Colonic mucosa (tissue), 4 donors: ENCODE results near the gene GPR18. TPM values are rescaled to one million over a fixed set of nuclear protein-coding genes. Genes with fewer than 3 reads are reported as not detected.

Source experiments
- DNase-seq: peaks from one replicate; pipeline ENCODE4 v3.0.0-alpha.2; 2020
- H3K27ac ChIP-seq: fragments of 200-600 bp; one replicate; pipeline ENCODE4 v1.8.0; 2021
- H3K27me3 ChIP-seq: fragments of 200-600 bp; one replicate; pipeline ENCODE4 v1.8.0; 2021
- H3K36me3 ChIP-seq: fragments of 200-600 bp; one replicate; pipeline ENCODE4 v1.8.0; 2021
- H3K4me1 ChIP-seq: fragments of 200-600 bp; one replicate; pipeline ENCODE4 v1.8.0; 2021; ENCODE audit warnings: mild to moderate bottlenecking
- H3K4me3 ChIP-seq: fragments of 200-600 bp; one replicate; pipeline ENCODE4 v1.8.0; 2021
- H3K9ac ChIP-seq, 2 donors: one replicate each; pipeline ENCODE4 v1.7.0; 2013; ENCODE audit warnings: control low read depth in 2 of 2, low read depth in 2 of 2, low read length in 2 of 2
- H3K9me3 ChIP-seq: fragments of 200-600 bp; one replicate; pipeline ENCODE4 v1.8.0; 2021
- CTCF ChIP-seq: fragments of 200-600 bp; IDR thresholded peaks from one replicate; pipeline ENCODE4 v1.8.0; 2022; ENCODE audit warnings: antibody characterized with exemption, mild to moderate bottlenecking
- intact Hi-C: fragments of 100-400 bp; cut with DNase I; formaldehyde crosslinking; loops from one replicate; pipeline ENCODE4 v1.14.1; 2022
- total RNA-seq, 2 donors: library from RNA; stranded (reverse); fragmentation: NEBNext Ultra II Directional in 1 of 2; extraction: Animal tissue kit (Norgen Biotek cat#: 25700) in 1 of 2; gene quantifications; one replicate each; pipeline ENCODE4 v1.2.1, GENCODE V29; 2021
- donor health status: healthy.
- donor health status: DM: no; HTN: no; CAD: no.
- donor health status: DM: no; HTN: no; CAD: no.

GPR18 gene, protein sequence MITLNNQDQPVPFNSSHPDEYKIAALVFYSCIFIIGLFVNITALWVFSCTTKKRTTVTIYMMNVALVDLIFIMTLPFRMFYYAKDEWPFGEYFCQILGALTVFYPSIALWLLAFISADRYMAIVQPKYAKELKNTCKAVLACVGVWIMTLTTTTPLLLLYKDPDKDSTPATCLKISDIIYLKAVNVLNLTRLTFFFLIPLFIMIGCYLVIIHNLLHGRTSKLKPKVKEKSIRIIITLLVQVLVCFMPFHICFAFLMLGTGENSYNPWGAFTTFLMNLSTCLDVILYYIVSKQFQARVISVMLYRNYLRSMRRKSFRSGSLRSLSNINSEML
- under 1 TPM in 1 of 2 donors, not detected in 1; 0.35 TPM for total RNA-seq

GRCh38 chr13:99258210-99258860, at the start of gene GPR18:
Gene GPR18 (minus strand): TSS chr13:99258379. CDS start chr13:99255872, 2,507 bp downstream.
- no peak for TF ChIP-seq CTCF
- DNase-seq = no peak
- H3K4me1 ChIP-seq = no peaks in the 10 kb centered on the region
- H3K36me3 ChIP-seq = no peaks in the 10 kb centered on the region
- H3K9me3 ChIP-seq = no peaks in the 10 kb centered on the region
- H3K27me3 ChIP-seq = no peaks in the 10 kb centered on the region
- no peak within 1 kb of the TSS for H3K4me3 ChIP-seq
- H3K9ac ChIP-seq = no peak within 1 kb of the TSS
- intact Hi-C loops = no loop called here
- H3K27ac ChIP-seq = peak within 1 kb of the TSS; percentile 31

DNA sequence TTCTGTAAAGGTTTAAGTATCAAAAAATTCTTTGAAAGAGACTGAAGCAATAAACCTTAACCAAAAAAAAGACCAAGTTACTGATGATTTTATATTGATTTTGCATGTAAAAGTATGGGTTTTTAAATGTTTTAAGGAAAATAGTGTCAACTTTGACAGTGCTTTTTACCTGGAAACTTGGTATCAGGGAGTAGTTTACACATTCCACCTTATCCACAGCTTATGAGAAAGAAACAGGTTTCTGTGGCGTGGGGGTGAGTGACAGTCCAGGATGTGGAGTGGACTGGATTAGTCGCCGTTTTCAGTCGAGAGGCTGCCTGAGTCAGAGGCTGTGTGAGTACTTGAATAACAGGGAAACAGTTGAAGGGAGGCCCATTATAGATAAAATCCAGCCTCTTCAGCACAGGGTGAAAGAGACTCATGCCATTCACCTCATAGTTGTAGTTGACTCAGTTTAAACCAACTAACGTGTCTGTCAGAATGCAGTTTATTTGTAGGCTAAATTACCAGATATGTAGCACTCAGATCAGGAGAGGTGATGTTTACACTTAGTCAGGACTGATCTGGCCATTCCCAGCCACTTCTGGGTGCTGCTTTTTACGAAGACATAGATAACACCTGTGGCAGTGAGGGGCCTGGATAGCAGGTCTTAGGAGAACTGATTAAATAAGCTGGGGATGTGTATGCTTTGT, 49.6 kb upstream of the GPR18 start:
- DNase-seq = no peak
- Histone ChIP-seq H3K27me3 (no peaks in the 10 kb centered on the region), H3K27ac (peak overlapping the region; percentile 49), H3K9me3 (no peaks in the 10 kb centered on the region), H3K4me3 (no peak overlapping the region), H3K36me3 (no peaks in the 10 kb centered on the region), H3K9ac (no peak overlapping the region), H3K4me1 (no peaks in the 10 kb centered on the region)
- intact Hi-C loops = no loop called here
- TF ChIP-seq CTCF = no peak

GRCh38 chr13:99307247-99307646, 49.1 kb upstream of the GPR18 start, which contains the start of gene GPR183:
Gene GPR183 (minus strand): TSS chr13:99307399. CDS start chr13:99296145, 11,254 bp downstream.
- no peak for DNase-seq
- peak within 1 kb of the TSS; percentile 16 for H3K4me3 ChIP-seq

DNA sequence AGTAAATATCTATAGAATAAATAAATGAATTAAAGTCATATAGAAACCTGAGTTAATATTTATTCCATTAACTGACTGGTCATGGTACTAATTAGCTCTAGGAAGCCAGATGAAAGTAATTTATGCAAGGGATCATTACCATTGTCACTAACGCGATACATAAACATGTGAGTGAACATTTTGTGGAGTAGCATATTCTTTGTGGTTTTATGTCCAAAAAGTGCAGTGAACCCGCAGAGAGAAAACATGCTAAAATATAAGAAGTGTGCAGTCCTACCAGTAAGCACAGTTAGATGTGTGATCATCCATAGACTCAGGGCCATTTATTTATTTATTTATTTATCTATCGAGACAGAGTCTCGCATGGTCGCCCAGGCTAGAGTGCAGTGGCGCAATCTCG, 47.4 kb upstream of the GPR18 start:
- Histone ChIP-seq H3K27ac (peak overlapping the region; percentile 49), H3K36me3 (no peaks in the 10 kb centered on the region), H3K9me3 (no peaks in the 10 kb centered on the region), H3K4me3 (peak overlapping the region; percentile 16), H3K4me1 (no peaks in the 10 kb centered on the region), H3K27me3 (no peaks in the 10 kb centered on the region), H3K9ac (peak overlapping the region in 1 of 2 donors; percentile 6)
- no peak for DNase-seq
- intact Hi-C loops = no loop called here
- no peak for TF ChIP-seq CTCF

More at GRCh38 chr13:99307247-99307646, 49.1 kb upstream of the GPR18 start, which contains the start of gene GPR183:
- Histone ChIP-seq H3K27me3 (no peaks in the 10 kb centered on the region), H3K36me3 (no peaks in the 10 kb centered on the region), H3K27ac (peak within 1 kb of the TSS; percentile 49), H3K9me3 (no peaks in the 10 kb centered on the region), H3K9ac (peak within 1 kb of the TSS in 1 of 2 donors; percentile 6), H3K4me1 (no peaks in the 10 kb centered on the region)
- intact Hi-C loops = no loop called here
- TF ChIP-seq CTCF = no peak

DNA sequence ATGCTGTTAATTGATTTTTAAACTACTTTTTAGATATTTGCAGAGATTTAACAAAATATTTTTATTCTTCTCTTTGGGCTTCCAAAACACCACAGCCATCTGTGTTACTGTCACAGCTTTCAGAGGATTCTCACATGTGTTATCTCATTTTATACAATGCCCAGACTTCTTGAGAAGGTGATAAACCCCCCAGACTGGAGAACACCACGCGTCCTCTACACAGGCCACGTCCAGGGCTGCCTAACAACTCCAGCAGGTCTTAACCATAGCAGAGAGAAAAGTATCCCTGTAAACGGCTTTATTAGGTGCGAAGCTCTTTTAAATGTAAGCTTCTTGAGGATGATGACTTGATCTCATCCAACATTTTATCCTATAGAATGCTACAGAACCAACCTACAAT, 47.0 kb upstream of the GPR18 start:
- Histone ChIP-seq H3K27ac (no peak overlapping the region), H3K27me3 (no peaks in the 10 kb centered on the region), H3K4me3 (peak overlapping the region; percentile 16), H3K4me1 (no peaks in the 10 kb centered on the region), H3K36me3 (no peaks in the 10 kb centered on the region), H3K9me3 (no peaks in the 10 kb centered on the region), H3K9ac (peak overlapping the region in 1 of 2 donors; percentile 24)
- no peak for DNase-seq
- intact Hi-C loops = no loop called here
- TF ChIP-seq CTCF = no peak
